Peyer's patch (tissue), 4 donors: Measurements from ENCODE around the gene ZNF276.

Source experiments
- POLR2A ChIP-seq, 2 donors: fragments of 450-650 bp; IDR thresholded peaks; one replicate each; pipeline ENCODE4 v1.5.1; 2017; ENCODE audit warnings: antibody characterized with exemption in 2 of 2, mild to moderate bottlenecking in 2 of 2, moderate library complexity in 2 of 2
- TF ChIP-seq, protein P1 (sequence below), 6 experiments: fragments of 450-650 bp in 4 of 6; fragments of 200-600 bp in 2 of 6; sonication (generic) in 1 of 6; IDR thresholded peaks; one replicate each; pipeline ENCODE4 v1.5.1; 2017 to 2019; ENCODE audit warnings: antibody characterized with exemption in 6 of 6, mild to moderate bottlenecking in 3 of 6, moderate library complexity in 1 of 6

DNA sequence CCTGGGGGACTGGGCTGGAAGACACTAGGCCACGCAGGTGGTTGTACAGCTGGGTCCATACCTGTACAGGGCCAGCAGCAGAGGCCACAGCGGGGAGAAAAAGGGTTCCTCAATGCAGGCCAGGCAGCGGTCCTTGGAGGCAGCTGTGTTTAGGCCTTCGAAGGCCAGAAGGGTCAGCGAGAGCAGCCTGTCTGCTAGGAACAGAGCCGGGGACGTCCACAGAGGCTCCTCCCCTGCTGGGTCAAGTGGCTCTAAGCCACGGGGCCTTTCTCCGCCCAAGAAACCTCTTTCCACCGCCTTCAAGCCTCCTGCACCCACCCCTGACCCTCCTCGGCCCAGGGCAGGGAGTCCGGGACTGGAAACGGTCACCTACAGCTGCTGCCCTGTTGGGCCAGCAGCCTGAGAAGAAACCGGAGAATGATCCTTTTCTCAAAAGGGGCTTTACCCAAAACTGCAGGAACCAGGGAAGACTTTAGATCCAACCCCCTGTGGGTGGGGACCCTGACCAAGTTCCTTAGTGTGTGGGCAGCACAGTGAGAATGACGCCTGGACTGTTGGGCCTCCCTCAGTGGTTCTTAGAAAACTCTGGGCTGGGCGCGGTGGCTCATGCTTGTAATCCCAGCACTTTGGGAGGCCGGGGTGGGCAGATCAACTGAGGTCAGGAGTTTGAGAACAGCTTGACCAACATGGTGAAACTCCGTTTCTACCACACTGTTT is 11.5 kb upstream of the ZNF276 start:
- TF ChIP-seq, protein P1, sequence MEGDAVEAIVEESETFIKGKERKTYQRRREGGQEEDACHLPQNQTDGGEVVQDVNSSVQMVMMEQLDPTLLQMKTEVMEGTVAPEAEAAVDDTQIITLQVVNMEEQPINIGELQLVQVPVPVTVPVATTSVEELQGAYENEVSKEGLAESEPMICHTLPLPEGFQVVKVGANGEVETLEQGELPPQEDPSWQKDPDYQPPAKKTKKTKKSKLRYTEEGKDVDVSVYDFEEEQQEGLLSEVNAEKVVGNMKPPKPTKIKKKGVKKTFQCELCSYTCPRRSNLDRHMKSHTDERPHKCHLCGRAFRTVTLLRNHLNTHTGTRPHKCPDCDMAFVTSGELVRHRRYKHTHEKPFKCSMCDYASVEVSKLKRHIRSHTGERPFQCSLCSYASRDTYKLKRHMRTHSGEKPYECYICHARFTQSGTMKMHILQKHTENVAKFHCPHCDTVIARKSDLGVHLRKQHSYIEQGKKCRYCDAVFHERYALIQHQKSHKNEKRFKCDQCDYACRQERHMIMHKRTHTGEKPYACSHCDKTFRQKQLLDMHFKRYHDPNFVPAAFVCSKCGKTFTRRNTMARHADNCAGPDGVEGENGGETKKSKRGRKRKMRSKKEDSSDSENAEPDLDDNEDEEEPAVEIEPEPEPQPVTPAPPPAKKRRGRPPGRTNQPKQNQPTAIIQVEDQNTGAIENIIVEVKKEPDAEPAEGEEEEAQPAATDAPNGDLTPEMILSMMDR (IDR thresholded peaks at IDR 0.05) = no peak
- TF ChIP-seq POLR2A (IDR thresholded peaks at IDR 0.05) = no peak
